ENCODE measurements around the gene MYO5A. TPM values are rescaled to one million over a fixed set of nuclear protein-coding genes. Genes with fewer than 3 reads are reported as not detected.

Gene MYO5A
- polyA plus RNA-seq, 1 of the 3 experiments (the other 2 are of a cell fraction), result 11.0 TPM

DNA sequence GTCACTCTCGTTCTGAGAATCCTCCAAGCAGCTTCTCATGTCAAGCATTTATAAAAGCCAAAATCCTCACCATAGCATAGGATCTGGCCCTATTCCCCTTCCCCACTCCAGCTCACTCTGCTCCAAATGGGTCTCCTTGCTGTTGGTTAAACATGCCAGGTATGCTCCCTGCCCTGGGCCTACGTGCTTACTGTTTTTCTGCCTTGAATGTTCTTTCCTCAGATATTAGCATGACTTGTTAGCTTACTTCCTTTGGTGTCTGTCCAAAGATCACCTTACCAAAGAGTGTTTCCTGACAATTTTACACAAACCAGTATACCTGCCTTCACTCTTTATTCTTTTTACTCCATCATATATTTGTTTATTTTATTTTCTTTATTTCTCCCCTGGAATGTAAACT, 200.0 kb downstream of the MYO5A start:
- Histone ChIP-seq H2AFZ (ENCODE audit: low read depth) (no peak overlapping the region), H3K79me2 (ENCODE audit: insufficient read depth) (no peaks in the 10 kb centered on the region), H3K4me3 (ENCODE audit: low read depth in 2 of 2, low read length in 1 of 2) (no peak overlapping the region), H3K4me1 (ENCODE audit: control insufficient read depth in 1 of 2, insufficient read depth in 2 of 2, low read depth in 1 of 2, low read length in 1 of 2) (peaks cover 0 to 3% of the 10 kb centered on the region in 2 experiments; a peak in 2 of 4 replicates), H3K4me2 (no peak overlapping the region), H3K36me3 (replicated peaks in 1 of 2; ENCODE audit: control insufficient read depth in 1 of 2, insufficient read depth in 2 of 2, low read length in 1 of 2) (peaks cover 10 to 32% of the 10 kb centered on the region in 2 experiments), H3F3A (replicated peaks; ENCODE audit: insufficient read depth) (no peaks in the 10 kb centered on the region), H3K9me2 (no peaks in the 10 kb centered on the region), H3K27ac (ENCODE audit: low read depth in 2 of 2, low read length in 1 of 2) (no peak overlapping the region), H3K27me3 (ENCODE audit: insufficient read depth) (no peaks in the 10 kb centered on the region), H3K9me3 (no peaks in the 10 kb centered on the region), H4K20me1 (ENCODE audit: insufficient read depth) (no peaks in the 10 kb centered on the region), H3K9ac (no peak overlapping the region)
- TF ChIP-seq SMC3 (IDR thresholded peaks at IDR 0.05; ENCODE audit: low read depth, low read length), result no peak
- no peak for TF ChIP-seq POLR2AphosphoS5 (IDR thresholded peaks at IDR 0.05; ENCODE audit: low read depth, low read length)
- TF ChIP-seq MEF2A (IDR thresholded peaks at IDR 0.05; ENCODE audit: borderline replicate concordance, low read depth), result no peak
- TF ChIP-seq, protein P1, sequence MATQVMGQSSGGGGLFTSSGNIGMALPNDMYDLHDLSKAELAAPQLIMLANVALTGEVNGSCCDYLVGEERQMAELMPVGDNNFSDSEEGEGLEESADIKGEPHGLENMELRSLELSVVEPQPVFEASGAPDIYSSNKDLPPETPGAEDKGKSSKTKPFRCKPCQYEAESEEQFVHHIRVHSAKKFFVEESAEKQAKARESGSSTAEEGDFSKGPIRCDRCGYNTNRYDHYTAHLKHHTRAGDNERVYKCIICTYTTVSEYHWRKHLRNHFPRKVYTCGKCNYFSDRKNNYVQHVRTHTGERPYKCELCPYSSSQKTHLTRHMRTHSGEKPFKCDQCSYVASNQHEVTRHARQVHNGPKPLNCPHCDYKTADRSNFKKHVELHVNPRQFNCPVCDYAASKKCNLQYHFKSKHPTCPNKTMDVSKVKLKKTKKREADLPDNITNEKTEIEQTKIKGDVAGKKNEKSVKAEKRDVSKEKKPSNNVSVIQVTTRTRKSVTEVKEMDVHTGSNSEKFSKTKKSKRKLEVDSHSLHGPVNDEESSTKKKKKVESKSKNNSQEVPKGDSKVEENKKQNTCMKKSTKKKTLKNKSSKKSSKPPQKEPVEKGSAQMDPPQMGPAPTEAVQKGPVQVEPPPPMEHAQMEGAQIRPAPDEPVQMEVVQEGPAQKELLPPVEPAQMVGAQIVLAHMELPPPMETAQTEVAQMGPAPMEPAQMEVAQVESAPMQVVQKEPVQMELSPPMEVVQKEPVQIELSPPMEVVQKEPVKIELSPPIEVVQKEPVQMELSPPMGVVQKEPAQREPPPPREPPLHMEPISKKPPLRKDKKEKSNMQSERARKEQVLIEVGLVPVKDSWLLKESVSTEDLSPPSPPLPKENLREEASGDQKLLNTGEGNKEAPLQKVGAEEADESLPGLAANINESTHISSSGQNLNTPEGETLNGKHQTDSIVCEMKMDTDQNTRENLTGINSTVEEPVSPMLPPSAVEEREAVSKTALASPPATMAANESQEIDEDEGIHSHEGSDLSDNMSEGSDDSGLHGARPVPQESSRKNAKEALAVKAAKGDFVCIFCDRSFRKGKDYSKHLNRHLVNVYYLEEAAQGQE (IDR thresholded peaks at IDR 0.05; ENCODE audit: low read depth, low read length), result no peak
- TF ChIP-seq JUND (IDR thresholded peaks at IDR 0.05), result no peak
- no peak for TF ChIP-seq TAF1 (IDR thresholded peaks at IDR 0.05; ENCODE audit: borderline replicate concordance, low read depth, low read length)
- TF ChIP-seq YY1 (IDR thresholded peaks at IDR 0.05; ENCODE audit: low read depth), result no peak
- TF ChIP-seq FOSL2 (IDR thresholded peaks at IDR 0.05; ENCODE audit: borderline replicate concordance, low read depth), result no peak
- TF ChIP-seq FOXJ3 (CRISPR knock-in tag; IDR thresholded peaks at IDR 0.05), result no peak
- TF ChIP-seq NFIC (IDR thresholded peaks at IDR 0.05; ENCODE audit: borderline replicate concordance), result no peak
- no peak for TF ChIP-seq RCOR1 (IDR thresholded peaks at IDR 0.05; ENCODE audit: low read length)
- DNase-seq, result no peak
- POLR2A ChIA-PET, result no interaction called here
- 87% methylated on average over 2 of the region's 2 CpGs for WGBS (ENCODE audit: low lambda C conversion rate)
- CTCF ChIA-PET, result interaction anchor here (1.6 kb wide), 1 partner anchor 407 kb away, joined by 6 read pairs; no protein-coding TSS in a partner anchor

DNA sequence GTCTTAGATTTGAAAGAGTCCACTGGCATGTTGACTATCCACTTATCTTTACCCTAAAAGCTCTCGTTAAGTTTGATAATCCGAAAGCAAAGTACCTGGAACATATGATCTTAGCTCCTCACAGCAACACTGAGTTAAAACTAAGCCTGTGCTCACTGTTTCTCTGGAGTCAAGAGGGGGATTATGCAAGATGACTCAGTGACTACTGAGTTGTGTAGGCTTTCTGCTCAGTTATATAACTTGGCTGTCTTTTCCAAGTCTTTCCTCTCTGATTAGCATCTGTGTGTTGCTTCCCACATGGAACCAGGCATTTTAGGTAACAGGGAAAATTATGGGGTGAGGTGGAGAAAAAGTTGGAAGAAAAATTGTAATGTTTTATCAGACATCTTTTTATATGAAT, 201.9 kb downstream of the MYO5A start:
- H3K27ac ChIP-seq (ENCODE audit: low read depth in 2 of 2, low read length in 1 of 2), result no peak overlapping the region
- TF ChIP-seq, protein P1 (IDR thresholded peaks at IDR 0.05; ENCODE audit: low read depth, low read length), result no peak
- TF ChIP-seq, protein P2, sequence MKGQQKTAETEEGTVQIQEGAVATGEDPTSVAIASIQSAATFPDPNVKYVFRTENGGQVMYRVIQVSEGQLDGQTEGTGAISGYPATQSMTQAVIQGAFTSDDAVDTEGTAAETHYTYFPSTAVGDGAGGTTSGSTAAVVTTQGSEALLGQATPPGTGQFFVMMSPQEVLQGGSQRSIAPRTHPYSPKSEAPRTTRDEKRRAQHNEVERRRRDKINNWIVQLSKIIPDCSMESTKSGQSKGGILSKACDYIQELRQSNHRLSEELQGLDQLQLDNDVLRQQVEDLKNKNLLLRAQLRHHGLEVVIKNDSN (IDR thresholded peaks at IDR 0.05; ENCODE audit: borderline replicate concordance, low read depth), result no peak
- TF ChIP-seq CTCF (IDR thresholded peaks at IDR 0.05), result no peak
- TF ChIP-seq GATA2 (CRISPR knock-in tag; IDR thresholded peaks at IDR 0.05), result no peak
- TF ChIP-seq, protein P3, sequence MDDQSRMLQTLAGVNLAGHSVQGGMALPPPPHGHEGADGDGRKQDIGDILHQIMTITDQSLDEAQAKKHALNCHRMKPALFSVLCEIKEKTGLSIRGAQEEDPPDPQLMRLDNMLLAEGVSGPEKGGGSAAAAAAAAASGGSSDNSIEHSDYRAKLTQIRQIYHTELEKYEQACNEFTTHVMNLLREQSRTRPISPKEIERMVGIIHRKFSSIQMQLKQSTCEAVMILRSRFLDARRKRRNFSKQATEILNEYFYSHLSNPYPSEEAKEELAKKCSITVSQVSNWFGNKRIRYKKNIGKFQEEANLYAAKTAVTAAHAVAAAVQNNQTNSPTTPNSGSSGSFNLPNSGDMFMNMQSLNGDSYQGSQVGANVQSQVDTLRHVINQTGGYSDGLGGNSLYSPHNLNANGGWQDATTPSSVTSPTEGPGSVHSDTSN (IDR thresholded peaks at IDR 0.05), result no peak
- POLR2A ChIA-PET, result no interaction called here
- H3K27me3 ChIP-seq (ENCODE audit: insufficient read depth), result no peaks in the 10 kb centered on the region
- H3K9ac ChIP-seq, result no peak overlapping the region
- WGBS (ENCODE audit: low lambda C conversion rate), result 100% methylated on average over 2 of the region's 2 CpGs
- H3K79me2 ChIP-seq (ENCODE audit: insufficient read depth), result no peaks in the 10 kb centered on the region
- DNase-seq, result no peak
- H3K9me2 ChIP-seq, result no peaks in the 10 kb centered on the region
- CTCF ChIA-PET, result interaction anchor here (0.6 kb wide), 1 partner anchor 409 kb away, joined by 3 read pairs; no protein-coding TSS in a partner anchor
- no peaks in the 10 kb centered on the region for H4K20me1 ChIP-seq (ENCODE audit: insufficient read depth)
- H3K4me3 ChIP-seq (ENCODE audit: low read depth in 2 of 2, low read length in 1 of 2), result no peak overlapping the region
- no peaks in the 10 kb centered on the region for H3F3A ChIP-seq (replicated peaks; ENCODE audit: insufficient read depth)
- no peak overlapping the region for H3K4me2 ChIP-seq
- H3K36me3 ChIP-seq (replicated peaks in 1 of 2; ENCODE audit: control insufficient read depth in 1 of 2, insufficient read depth in 2 of 2, low read length in 1 of 2), result peaks cover 15 to 44% of the 10 kb centered on the region in 2 experiments
- no peaks in the 10 kb centered on the region for H3K9me3 ChIP-seq
- peaks cover 0 to 3% of the 10 kb centered on the region in 2 experiments; a peak in 2 of 4 replicates for H3K4me1 ChIP-seq (ENCODE audit: control insufficient read depth in 1 of 2, insufficient read depth in 2 of 2, low read depth in 1 of 2, low read length in 1 of 2)
- no peak overlapping the region for H2AFZ ChIP-seq (ENCODE audit: low read depth)

All from SK-N-SH (cell line).